A673 (cell line): Measurements from ENCODE around the gene TCF7L1. TPM values are rescaled to one million over a fixed set of nuclear protein-coding genes. Genes with fewer than 3 reads are reported as not detected.

Source experiments
- BruUV-seq: library from RNA; stranded (reverse); fragments of 400-500 nt; replicated peaks from 2 replicates; lab custom pipeline; 2021; lab: Mats Ljungman, UMichigan
- CTCF ChIA-PET: fragments of 300-600 bp; sonication (Branson Sonifier 250); formaldehyde crosslinking; loops from one replicate; lab custom pipeline; 2022; ENCODE audit warnings: antibody characterized with exemption; lab: Charles Lee
- POLR2A ChIA-PET: fragments of 300-600 bp; sonication (Branson Sonifier 250); formaldehyde crosslinking; loops from one replicate; lab custom pipeline; 2022; ENCODE audit warnings: antibody characterized with exemption; ENCODE audit not compliant: low non-redundant PET; lab: Charles Lee
- DNase-seq: peaks from one replicate; pipeline ENCODE4 v3.0.0-alpha.2; 2015; ENCODE audit warnings: low spot score
- H3K27ac ChIP-seq: fragments of 200-600 bp; sonication (generic); 2 replicates; pipeline ENCODE4 v1.5.1; 2016; ENCODE audit warnings: mixed run types, low read depth, mild to moderate bottlenecking, mixed read lengths, antibody characterized with exemption, low read length; ENCODE audit not compliant: poor library complexity, severe bottlenecking
- H3K27me3 ChIP-seq: fragments of 200-600 bp; sonication (generic); replicated peaks from 2 replicates; pipeline ENCODE4 v1.6.1; 2017; ENCODE audit warnings: mixed run types, low read depth, mild to moderate bottlenecking, mixed read lengths, antibody characterized with exemption, low read length; ENCODE audit not compliant: insufficient read depth, poor library complexity
- H3K36me3 ChIP-seq: fragments of 200-600 bp; sonication (generic); 2 replicates; pipeline ENCODE4 v1.6.1; 2016; ENCODE audit warnings: mixed run types, mild to moderate bottlenecking, mixed read lengths, antibody characterized with exemption, low read length; ENCODE audit not compliant: insufficient read depth, poor library complexity, severe bottlenecking
- H3K4me1 ChIP-seq: fragments of 200-600 bp; sonication (generic); 2 replicates; pipeline ENCODE4 v1.6.1; 2017; ENCODE audit warnings: mixed run types, mild to moderate bottlenecking, mixed read lengths, antibody characterized with exemption, low read length; ENCODE audit not compliant: insufficient read depth, poor library complexity, severe bottlenecking
- H3K4me3 ChIP-seq: fragments of 200-600 bp; sonication (generic); 2 replicates; pipeline ENCODE4 v1.5.1; 2016; ENCODE audit warnings: low read depth, mixed run types, mild to moderate bottlenecking, mixed read lengths, low read length; ENCODE audit not compliant: poor library complexity, severe bottlenecking
- H3K9me3 ChIP-seq: fragments of 200-600 bp; sonication (generic); 2 replicates; pipeline ENCODE4 v1.6.1; 2016; ENCODE audit warnings: mixed run types, low read depth, mild to moderate bottlenecking, mixed read lengths, antibody characterized with exemption, low read length; ENCODE audit not compliant: poor library complexity, severe bottlenecking
- EZH2 ChIP-seq: fragments of 200-600 bp; sonication (generic); IDR thresholded peaks from 2 replicates; pipeline ENCODE4 v1.6.1; 2017; ENCODE audit warnings: borderline replicate concordance, low read depth, mild to moderate bottlenecking, mixed read lengths, antibody characterized with exemption, low read length; ENCODE audit not compliant: poor library complexity, severe bottlenecking
- intact Hi-C: fragments of 100-400 bp; cut with micrococcal nuclease; formaldehyde crosslinking; loops from one replicate; pipeline ENCODE4 v1.10.0; 2022; ENCODE audit not compliant: unreplicated experiment
- total RNA-seq: library from RNA; stranded (reverse); gene quantifications from 2 replicates; pipeline ENCODE4 v1.2.3, GENCODE V29; 2021
- TF ChIP-seq, protein P1 (sequence below): fragments of 300-800, 200-600 bp; sonication (generic); conservative IDR thresholded peaks from 2 replicates; pipeline ENCODE4 v1.5.1; 2017; ENCODE audit warnings: low read depth, mild to moderate bottlenecking, antibody characterized with exemption, low read length, moderate library complexity, mixed read lengths

Gene TCF7L1
- total RNA-seq, 1 experiment from 2014 or later = 21.9 TPM

DNA sequence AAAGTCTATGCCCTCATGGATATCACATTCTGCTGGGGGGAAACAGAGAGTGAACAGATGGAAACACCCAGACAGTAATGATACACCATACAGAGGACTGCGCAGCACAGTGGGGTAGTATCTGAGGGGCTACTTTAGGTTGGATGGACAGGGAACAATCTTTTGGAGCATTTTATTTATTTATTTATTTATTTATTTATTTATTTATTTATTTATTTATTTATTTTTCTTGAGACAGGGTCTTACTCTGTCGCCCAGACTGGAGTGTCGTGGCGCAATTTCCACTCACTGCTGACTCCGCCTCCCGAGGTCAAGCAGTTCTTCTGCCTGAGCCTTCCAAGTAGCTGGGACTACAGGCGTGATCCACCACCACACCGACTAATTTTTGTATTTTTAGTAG, 105.4 kb downstream of the TCF7L1 start:
- ChIA-PET CTCF (no interaction called here), POLR2A (no interaction called here)
- TF ChIP-seq EZH2 = no peak
- TF ChIP-seq, protein P1, sequence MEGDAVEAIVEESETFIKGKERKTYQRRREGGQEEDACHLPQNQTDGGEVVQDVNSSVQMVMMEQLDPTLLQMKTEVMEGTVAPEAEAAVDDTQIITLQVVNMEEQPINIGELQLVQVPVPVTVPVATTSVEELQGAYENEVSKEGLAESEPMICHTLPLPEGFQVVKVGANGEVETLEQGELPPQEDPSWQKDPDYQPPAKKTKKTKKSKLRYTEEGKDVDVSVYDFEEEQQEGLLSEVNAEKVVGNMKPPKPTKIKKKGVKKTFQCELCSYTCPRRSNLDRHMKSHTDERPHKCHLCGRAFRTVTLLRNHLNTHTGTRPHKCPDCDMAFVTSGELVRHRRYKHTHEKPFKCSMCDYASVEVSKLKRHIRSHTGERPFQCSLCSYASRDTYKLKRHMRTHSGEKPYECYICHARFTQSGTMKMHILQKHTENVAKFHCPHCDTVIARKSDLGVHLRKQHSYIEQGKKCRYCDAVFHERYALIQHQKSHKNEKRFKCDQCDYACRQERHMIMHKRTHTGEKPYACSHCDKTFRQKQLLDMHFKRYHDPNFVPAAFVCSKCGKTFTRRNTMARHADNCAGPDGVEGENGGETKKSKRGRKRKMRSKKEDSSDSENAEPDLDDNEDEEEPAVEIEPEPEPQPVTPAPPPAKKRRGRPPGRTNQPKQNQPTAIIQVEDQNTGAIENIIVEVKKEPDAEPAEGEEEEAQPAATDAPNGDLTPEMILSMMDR = no peak
- H3K27ac ChIP-seq = no peak overlapping the region
- peaks cover 50% of the 10 kb centered on the region for H3K4me1 ChIP-seq
- no peaks in the 10 kb centered on the region for H3K36me3 ChIP-seq
- no peak overlapping the region for H3K4me3 ChIP-seq
- intact Hi-C loops = no loop called here
- DNase-seq = no peak
- BruUV-seq = no TSS peak
- H3K9me3 ChIP-seq = no peaks in the 10 kb centered on the region
- no peaks in the 10 kb centered on the region for H3K27me3 ChIP-seq

DNA sequence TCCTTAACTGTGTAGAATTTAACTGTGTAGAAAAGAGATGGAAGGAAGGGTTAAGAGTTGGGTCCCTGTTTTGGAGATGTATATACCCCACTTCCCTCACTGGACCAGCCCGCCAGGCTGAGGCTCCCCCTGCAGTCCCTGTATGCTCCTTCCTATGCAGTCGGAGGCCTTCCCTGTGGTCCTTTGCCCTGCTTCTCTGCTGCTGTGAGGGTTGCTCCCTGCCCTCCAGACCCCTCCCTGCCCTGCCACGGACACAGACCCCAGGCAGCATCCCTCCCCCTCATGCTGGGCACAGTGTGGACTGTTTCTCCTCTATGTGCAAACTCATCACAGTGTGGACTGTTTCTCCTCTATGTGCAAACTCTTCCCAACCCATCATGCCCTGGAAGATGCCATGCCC, 105.9 kb downstream of the TCF7L1 start:
- no TSS peak for BruUV-seq
- intact Hi-C loops = no loop called here
- POLR2A ChIA-PET = no interaction called here

DNA sequence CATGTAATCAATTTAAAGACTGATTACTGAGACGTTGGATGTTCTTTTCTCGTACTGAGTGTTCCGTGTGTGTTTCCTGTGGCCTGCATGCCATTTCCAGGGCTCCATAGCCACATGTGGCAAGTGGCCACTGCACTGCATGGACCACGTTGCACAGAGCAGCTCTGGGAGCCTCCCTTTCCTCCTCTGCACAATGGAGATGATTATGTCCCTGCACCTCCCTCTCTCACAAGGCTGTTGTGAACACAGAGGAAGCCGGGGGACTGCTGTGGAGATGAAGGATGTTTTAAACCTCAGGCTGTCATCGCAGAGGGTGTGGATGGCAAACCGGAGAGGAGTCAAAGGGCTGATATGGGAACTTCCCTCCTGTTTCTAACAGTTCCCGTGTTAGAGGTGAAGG, 106.9 kb downstream of the TCF7L1 start:
- ChIA-PET CTCF (no interaction called here), POLR2A (no interaction called here)
- no peak for DNase-seq
- Histone ChIP-seq H3K4me1 (peaks cover 64% of the 10 kb centered on the region), H3K27me3 (no peaks in the 10 kb centered on the region), H3K9me3 (no peaks in the 10 kb centered on the region), H3K4me3 (no peak overlapping the region), H3K27ac (peak overlapping the region; percentile 32), H3K36me3 (no peaks in the 10 kb centered on the region)
- TF ChIP-seq EZH2 = no peak
- TF ChIP-seq, protein P1 = no peak
- intact Hi-C loops = no loop called here
- no TSS peak for BruUV-seq

More for the DNA sequence above, 105.9 kb downstream of the TCF7L1 start:
- H3K27ac ChIP-seq = no peak overlapping the region
- no peak for TF ChIP-seq EZH2
- TF ChIP-seq, protein P1 = no peak
- no peaks in the 10 kb centered on the region for H3K27me3 ChIP-seq
- H3K36me3 ChIP-seq = no peaks in the 10 kb centered on the region
- CTCF ChIA-PET = no interaction called here
- no peak overlapping the region for H3K4me3 ChIP-seq
- H3K4me1 ChIP-seq = peaks cover 55% of the 10 kb centered on the region
- DNase-seq = no peak
- H3K9me3 ChIP-seq = no peaks in the 10 kb centered on the region
